C4-2B (cell line): ENCODE results near the gene GARNL3.

ENCODE experiments used
- ZFX ChIP-seq: fragments of 450-650 bp; IDR thresholded peaks from 2 replicates; pipeline ENCODE4 v1.6.1; 2017
- TF ChIP-seq, protein P1 (sequence below): fragments of 450-650 bp; conservative IDR thresholded peaks from 2 replicates; pipeline ENCODE4 v1.5.1; 2017; ENCODE audit warnings: mild to moderate bottlenecking

DNA sequence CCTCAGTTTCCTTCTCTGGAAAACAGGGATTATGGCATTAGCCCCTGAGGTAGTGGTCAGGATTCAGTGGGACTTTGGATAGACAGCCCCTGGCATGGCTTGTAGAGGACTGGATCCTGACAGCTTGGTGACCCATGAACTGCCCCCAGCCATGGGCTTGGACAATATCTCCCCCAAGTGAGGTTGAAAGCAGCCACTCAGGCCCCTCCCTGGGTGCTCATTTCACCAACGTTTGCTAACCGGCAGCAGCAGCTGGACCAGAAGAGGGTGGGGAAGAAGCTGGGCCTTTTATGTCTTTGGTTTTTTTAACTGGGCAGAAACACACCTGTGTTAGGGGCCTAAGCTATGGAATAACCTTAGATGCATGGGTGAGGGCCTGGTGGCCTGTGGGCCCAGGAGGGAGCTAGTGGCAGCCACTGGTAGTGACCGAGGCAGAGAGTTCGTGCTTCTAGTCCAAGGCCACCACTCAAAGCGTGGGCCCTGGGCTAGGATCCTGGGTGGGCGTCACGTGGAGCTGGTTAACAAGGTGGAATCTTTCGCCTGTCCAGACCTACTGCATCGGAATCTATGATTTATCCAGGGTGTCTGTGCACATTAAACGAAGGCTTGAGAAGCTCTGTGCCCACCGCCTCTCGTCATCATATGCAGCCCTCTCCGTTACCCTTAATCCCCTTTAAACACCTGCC, 134.3 kb downstream of the GARNL3 start:
- TF ChIP-seq, protein P1, sequence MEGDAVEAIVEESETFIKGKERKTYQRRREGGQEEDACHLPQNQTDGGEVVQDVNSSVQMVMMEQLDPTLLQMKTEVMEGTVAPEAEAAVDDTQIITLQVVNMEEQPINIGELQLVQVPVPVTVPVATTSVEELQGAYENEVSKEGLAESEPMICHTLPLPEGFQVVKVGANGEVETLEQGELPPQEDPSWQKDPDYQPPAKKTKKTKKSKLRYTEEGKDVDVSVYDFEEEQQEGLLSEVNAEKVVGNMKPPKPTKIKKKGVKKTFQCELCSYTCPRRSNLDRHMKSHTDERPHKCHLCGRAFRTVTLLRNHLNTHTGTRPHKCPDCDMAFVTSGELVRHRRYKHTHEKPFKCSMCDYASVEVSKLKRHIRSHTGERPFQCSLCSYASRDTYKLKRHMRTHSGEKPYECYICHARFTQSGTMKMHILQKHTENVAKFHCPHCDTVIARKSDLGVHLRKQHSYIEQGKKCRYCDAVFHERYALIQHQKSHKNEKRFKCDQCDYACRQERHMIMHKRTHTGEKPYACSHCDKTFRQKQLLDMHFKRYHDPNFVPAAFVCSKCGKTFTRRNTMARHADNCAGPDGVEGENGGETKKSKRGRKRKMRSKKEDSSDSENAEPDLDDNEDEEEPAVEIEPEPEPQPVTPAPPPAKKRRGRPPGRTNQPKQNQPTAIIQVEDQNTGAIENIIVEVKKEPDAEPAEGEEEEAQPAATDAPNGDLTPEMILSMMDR = no peak
- no peak for TF ChIP-seq ZFX
